ENCODE measurements around the gene BAMBI. TPM values are rescaled to one million over a fixed set of nuclear protein-coding genes. Genes with fewer than 3 reads are reported as not detected.

The BAMBI gene
- total RNA-seq, 1 experiment from 2014 or later, result 31.9 TPM

DNA sequence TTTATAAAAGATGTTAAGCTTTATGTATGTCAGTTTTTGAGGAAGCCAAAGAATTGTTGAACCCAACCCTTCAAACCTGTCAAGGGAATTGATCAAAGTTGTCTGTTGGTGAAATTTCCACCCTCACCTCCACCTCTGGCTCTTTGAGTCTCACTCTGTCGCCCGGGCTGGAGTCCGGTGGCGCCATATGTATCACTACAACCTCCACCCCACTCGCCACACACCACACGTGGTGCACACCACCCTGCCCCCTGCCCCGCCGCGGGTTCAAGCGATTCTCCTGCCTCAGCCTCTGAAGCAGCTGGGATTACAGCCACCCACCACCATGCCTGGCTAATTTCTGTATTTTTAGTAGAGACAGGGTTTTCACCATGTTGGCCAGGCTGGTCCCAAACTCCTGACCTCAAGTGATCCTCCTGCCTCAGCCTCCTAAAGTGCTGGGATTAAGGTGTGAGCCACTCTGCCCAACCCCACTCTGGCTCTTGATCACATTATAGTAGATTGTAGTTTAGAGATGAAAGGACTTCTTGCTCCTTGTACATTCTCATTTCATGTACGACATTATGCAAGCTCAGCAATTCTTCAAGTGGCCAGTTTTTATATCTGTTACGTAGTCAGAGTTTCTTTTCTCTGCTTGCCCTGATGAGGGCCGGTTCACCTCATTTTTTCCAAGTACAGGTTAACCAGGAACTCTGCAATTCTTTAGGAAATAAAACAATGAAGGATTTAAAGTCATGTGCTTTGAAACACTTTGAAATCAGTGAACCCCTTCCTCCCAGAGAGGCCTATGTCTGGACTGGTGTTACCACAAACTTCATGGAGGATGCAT, 7.0 kb downstream of the BAMBI start:
- no peak for DNase-seq (ENCODE audit: low spot score)
- no TSS peak for BruUV-seq (replicated peaks)
- no peak overlapping the region for H3K4me3 ChIP-seq (ENCODE audit: low read depth, low read length, poor library complexity, severe bottlenecking)
- H3K36me3 ChIP-seq (ENCODE audit: insufficient read depth, low read length, poor library complexity, severe bottlenecking), result peaks cover 27% of the 10 kb centered on the region
- peaks cover 49% of the 10 kb centered on the region for H3K4me1 ChIP-seq (ENCODE audit: insufficient read depth, low read length, poor library complexity, severe bottlenecking)
- no peak for TF ChIP-seq EZH2 (IDR thresholded peaks at IDR 0.05; ENCODE audit: borderline replicate concordance, low read depth, low read length, poor library complexity, severe bottlenecking)
- TF ChIP-seq, protein P1, sequence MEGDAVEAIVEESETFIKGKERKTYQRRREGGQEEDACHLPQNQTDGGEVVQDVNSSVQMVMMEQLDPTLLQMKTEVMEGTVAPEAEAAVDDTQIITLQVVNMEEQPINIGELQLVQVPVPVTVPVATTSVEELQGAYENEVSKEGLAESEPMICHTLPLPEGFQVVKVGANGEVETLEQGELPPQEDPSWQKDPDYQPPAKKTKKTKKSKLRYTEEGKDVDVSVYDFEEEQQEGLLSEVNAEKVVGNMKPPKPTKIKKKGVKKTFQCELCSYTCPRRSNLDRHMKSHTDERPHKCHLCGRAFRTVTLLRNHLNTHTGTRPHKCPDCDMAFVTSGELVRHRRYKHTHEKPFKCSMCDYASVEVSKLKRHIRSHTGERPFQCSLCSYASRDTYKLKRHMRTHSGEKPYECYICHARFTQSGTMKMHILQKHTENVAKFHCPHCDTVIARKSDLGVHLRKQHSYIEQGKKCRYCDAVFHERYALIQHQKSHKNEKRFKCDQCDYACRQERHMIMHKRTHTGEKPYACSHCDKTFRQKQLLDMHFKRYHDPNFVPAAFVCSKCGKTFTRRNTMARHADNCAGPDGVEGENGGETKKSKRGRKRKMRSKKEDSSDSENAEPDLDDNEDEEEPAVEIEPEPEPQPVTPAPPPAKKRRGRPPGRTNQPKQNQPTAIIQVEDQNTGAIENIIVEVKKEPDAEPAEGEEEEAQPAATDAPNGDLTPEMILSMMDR (conservative IDR thresholded peaks at IDR 0.05; ENCODE audit: low read depth, low read length), result no peak
- H3K27ac ChIP-seq (ENCODE audit: low read depth, low read length, poor library complexity, severe bottlenecking), result peak overlapping the region; percentile 23
- CTCF ChIA-PET, result interaction anchor here (0.6 kb wide), 1 partner anchor 811 kb away, joined by 3 read pairs; no protein-coding TSS in a partner anchor
- POLR2A ChIA-PET (ENCODE audit: low non-redundant PET), result no interaction called here
- intact Hi-C loops (cut with micrococcal nuclease; ENCODE audit: unreplicated experiment), result no loop called here
- H3K9me3 ChIP-seq (ENCODE audit: low read depth, low read length, poor library complexity, severe bottlenecking), result no peaks in the 10 kb centered on the region
- no peaks in the 10 kb centered on the region for H3K27me3 ChIP-seq (replicated peaks; ENCODE audit: insufficient read depth, low read depth, low read length, poor library complexity)

DNA sequence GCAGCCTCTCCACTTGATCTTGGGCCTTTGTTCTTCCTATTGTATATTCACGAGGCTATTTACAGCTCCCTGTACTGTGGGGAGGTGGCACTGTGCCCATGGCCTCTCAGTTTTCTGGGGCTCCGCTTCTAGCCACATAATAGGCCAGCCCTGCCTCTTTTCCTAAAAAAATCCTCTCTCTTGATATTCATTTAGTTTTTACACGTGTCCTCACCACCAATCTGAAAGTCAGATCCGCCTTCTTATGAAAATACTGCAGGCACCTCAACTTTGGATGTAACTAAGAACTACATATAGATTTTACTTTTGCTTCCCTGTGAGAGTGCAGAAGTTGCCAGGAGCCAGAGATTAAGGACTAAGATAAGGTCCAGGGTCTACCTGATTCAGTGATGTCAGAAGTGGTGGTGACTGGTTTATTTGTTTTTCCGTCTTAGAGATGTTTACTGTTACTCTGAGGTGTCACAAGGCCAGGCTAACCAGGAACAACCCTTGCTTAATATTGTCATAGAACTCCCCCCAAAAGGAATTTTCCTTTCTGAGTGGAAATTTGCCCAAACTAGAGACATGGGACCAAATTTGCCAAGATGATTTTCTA, 7.8 kb downstream of the BAMBI start:
- intact Hi-C loops (cut with micrococcal nuclease; ENCODE audit: unreplicated experiment), result no loop called here
- Histone ChIP-seq H3K27me3 (replicated peaks; ENCODE audit: insufficient read depth, low read depth, low read length, poor library complexity) (no peaks in the 10 kb centered on the region), H3K4me3 (ENCODE audit: low read depth, low read length, poor library complexity, severe bottlenecking) (no peak overlapping the region), H3K9me3 (ENCODE audit: low read depth, low read length, poor library complexity, severe bottlenecking) (no peaks in the 10 kb centered on the region), H3K4me1 (ENCODE audit: insufficient read depth, low read length, poor library complexity, severe bottlenecking) (peaks cover 49% of the 10 kb centered on the region), H3K36me3 (ENCODE audit: insufficient read depth, low read length, poor library complexity, severe bottlenecking) (peaks cover 27% of the 10 kb centered on the region), H3K27ac (ENCODE audit: low read depth, low read length, poor library complexity, severe bottlenecking) (peak overlapping the region; percentile 23)
- POLR2A ChIA-PET (ENCODE audit: low non-redundant PET), result no interaction called here
- CTCF ChIA-PET, result interaction anchor here (0.9 kb wide), 1 partner anchor 21 kb away, joined by 3 read pairs; no protein-coding TSS in a partner anchor
- TF ChIP-seq EZH2 (IDR thresholded peaks at IDR 0.05; ENCODE audit: borderline replicate concordance, low read depth, low read length, poor library complexity, severe bottlenecking), result no peak
- TF ChIP-seq, protein P1 (conservative IDR thresholded peaks at IDR 0.05; ENCODE audit: low read depth, low read length), result no peak
- BruUV-seq (replicated peaks), result no TSS peak
- DNase-seq (ENCODE audit: low spot score), result peak; percentile 44

DNA sequence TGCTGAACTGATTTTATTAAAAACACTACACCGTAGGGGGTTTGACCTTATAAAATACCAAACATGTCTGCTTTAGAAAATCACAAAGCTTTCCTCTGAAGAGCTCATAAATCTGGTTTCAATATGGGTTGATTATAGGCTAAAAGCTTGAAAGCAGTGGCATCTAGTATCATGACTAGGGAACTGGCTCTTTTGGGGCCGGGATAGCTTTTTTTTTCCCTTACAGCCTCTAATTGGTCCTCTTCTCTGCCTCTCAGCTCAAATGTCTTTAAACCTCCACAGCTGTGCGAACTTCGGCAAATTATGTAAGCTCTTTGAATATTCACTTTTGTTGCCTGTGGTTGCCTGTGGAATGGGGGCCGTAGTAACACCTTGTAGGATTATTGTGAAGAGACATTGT, 8.4 kb downstream of the BAMBI start:
- no peak overlapping the region for H3K4me3 ChIP-seq (ENCODE audit: low read depth, low read length, poor library complexity, severe bottlenecking)
- H3K27ac ChIP-seq (ENCODE audit: low read depth, low read length, poor library complexity, severe bottlenecking), result peak overlapping the region; percentile 23
- CTCF ChIA-PET, result interaction anchor here (0.9 kb wide), 1 partner anchor 22 kb away, joined by 3 read pairs; no protein-coding TSS in a partner anchor
- no peak for TF ChIP-seq EZH2 (IDR thresholded peaks at IDR 0.05; ENCODE audit: borderline replicate concordance, low read depth, low read length, poor library complexity, severe bottlenecking)
- TF ChIP-seq, protein P1 (conservative IDR thresholded peaks at IDR 0.05; ENCODE audit: low read depth, low read length), result no peak
- no peaks in the 10 kb centered on the region for H3K27me3 ChIP-seq (replicated peaks; ENCODE audit: insufficient read depth, low read depth, low read length, poor library complexity)
- POLR2A ChIA-PET (ENCODE audit: low non-redundant PET), result no interaction called here
- H3K4me1 ChIP-seq (ENCODE audit: insufficient read depth, low read length, poor library complexity, severe bottlenecking), result peaks cover 45% of the 10 kb centered on the region
- BruUV-seq (replicated peaks), result no TSS peak
- peak; percentile 82 for DNase-seq (ENCODE audit: low spot score)
- H3K9me3 ChIP-seq (ENCODE audit: low read depth, low read length, poor library complexity, severe bottlenecking), result no peaks in the 10 kb centered on the region
- intact Hi-C loops (cut with micrococcal nuclease; ENCODE audit: unreplicated experiment), result no loop called here
- peaks cover 27% of the 10 kb centered on the region for H3K36me3 ChIP-seq (ENCODE audit: insufficient read depth, low read length, poor library complexity, severe bottlenecking)

All from A673 (cell line).